GM12864 (cell line): ENCODE measurements around the gene CALML5.

Experiments
- DNase-seq: peaks from one replicate; pipeline ENCODE4 v3.0.0-alpha.2; 2011; ENCODE audit warnings: low read depth
- H3K4me3 ChIP-seq: 2 replicates; pipeline ENCODE4 v1.5.1; 2011; ENCODE audit warnings: mild to moderate bottlenecking, low read depth, low read length, control low read depth
- TF ChIP-seq, protein P1 (sequence below): IDR thresholded peaks from 2 replicates; pipeline ENCODE4 v1.5.1; 2011; ENCODE audit warnings: low read depth, mild to moderate bottlenecking, moderate library complexity, low read length, control low read depth, inconsistent platforms; ENCODE audit errors: missing control alignments

Gene CALML5

GRCh38 chr10:5528989-5529701, 29.8 kb upstream of the CALML5 start:
- TF ChIP-seq, protein P1, sequence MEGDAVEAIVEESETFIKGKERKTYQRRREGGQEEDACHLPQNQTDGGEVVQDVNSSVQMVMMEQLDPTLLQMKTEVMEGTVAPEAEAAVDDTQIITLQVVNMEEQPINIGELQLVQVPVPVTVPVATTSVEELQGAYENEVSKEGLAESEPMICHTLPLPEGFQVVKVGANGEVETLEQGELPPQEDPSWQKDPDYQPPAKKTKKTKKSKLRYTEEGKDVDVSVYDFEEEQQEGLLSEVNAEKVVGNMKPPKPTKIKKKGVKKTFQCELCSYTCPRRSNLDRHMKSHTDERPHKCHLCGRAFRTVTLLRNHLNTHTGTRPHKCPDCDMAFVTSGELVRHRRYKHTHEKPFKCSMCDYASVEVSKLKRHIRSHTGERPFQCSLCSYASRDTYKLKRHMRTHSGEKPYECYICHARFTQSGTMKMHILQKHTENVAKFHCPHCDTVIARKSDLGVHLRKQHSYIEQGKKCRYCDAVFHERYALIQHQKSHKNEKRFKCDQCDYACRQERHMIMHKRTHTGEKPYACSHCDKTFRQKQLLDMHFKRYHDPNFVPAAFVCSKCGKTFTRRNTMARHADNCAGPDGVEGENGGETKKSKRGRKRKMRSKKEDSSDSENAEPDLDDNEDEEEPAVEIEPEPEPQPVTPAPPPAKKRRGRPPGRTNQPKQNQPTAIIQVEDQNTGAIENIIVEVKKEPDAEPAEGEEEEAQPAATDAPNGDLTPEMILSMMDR, result no peak
- no peak for DNase-seq
- no peak overlapping the region for H3K4me3 ChIP-seq

GRCh38 chr10:5527332-5528200, 28.2 kb upstream of the CALML5 start:
- H3K4me3 ChIP-seq, result no peak overlapping the region
- TF ChIP-seq, protein P1, result no peak
- DNase-seq, result no peak

DNA sequence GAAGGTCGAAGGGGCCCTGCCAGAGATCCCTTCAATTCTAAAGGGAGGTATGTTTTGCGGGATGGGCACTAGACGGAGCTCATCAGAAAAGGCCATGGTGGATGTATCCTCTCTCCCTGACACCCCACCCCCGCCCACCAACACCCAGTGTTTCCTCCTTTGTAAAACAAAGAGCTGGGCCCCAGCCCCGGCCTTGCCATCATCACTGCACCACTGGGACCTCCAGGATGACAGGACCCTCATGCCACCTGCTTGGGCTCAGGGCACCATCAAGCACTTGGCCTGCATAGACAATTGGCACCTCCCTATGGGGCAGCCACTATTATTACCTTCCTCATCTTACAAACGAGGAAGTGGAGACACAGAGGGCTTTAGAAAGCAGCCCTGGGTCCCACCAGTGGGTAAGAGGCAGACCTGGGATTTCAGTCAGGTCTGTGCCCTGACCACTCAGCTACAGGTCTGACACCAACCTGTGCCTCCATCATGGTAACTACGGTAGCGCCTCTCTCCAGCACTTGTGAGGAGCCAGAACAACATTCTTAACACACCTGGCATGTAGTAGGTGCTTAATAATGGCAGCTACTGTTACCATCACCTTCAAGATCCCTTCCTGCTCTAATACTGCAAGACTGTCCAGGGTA, 27.4 kb upstream of the CALML5 start:
- no peak for DNase-seq
- H3K4me3 ChIP-seq, result no peak overlapping the region
- TF ChIP-seq, protein P1, result no peak

- H3K4me3 ChIP-seq, result no peak overlapping the region
- TF ChIP-seq, protein P1, result no peak
- no peak for DNase-seq
These were observed 26.4 kb upstream of the CALML5 start for GRCh38 chr10:5525561-5526341.

DNA sequence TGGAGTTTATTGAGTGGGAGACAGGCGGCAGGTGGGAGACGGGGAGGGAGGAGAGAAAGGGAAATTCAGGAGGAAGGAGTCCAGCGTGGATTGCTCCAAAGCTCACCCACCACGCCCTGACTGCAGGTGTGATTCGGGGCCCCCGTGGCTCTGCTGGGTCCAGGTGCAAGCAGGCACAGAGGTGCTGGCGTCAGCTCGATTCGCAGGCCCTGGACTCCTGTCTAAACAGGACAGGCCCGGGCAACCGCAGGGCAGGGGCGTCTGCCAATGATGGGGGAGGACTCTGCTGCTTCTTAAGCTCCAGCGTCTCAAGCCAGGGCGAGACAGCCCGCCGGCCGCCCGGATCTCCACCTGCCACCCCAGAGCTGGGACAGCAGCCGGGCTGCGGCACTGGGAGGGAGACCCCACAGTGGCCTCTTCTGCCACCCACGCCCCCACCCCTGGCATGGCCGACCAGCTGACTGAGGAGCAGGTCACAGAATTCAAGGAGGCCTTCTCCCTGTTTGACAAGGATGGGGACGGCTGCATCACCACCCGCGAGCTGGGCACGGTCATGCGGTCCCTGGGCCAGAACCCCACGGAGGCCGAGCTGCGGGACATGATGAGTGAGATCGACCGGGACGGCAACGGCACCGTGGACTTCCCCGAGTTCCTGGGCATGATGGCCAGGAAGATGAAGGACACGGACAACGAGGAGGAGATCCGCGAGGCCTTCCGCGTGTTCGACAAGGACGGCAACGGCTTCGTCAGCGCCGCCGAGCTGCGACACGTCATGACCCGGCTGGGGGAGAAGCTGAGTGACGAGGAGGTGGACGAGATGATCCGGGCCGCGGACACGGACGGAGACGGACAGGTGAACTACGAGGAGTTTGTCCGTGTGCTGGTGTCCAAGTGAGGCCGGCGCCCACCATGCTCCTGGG, 25.5 kb upstream of the CALML5 start, which contains the start of gene CALML3:
Gene CALML3 (plus strand): TSS at position 321 of the 920 bp plus-strand sequence. CDS start 125 bp downstream, at position 446.
- DNase-seq, result no peak
- TF ChIP-seq, protein P1, result no peak
- no peak within 1 kb of the TSS for H3K4me3 ChIP-seq
